GM21529 (cell line): ENCODE measurements around the gene IGSF8.

Experiments
- ATAC-seq: cut with Tn5 transposase; IDR thresholded peaks from one replicate; pipeline ENCODE4 v1.9.1; 2021; ENCODE audit not compliant: unreplicated experiment

Gene IGSF8, protein sequence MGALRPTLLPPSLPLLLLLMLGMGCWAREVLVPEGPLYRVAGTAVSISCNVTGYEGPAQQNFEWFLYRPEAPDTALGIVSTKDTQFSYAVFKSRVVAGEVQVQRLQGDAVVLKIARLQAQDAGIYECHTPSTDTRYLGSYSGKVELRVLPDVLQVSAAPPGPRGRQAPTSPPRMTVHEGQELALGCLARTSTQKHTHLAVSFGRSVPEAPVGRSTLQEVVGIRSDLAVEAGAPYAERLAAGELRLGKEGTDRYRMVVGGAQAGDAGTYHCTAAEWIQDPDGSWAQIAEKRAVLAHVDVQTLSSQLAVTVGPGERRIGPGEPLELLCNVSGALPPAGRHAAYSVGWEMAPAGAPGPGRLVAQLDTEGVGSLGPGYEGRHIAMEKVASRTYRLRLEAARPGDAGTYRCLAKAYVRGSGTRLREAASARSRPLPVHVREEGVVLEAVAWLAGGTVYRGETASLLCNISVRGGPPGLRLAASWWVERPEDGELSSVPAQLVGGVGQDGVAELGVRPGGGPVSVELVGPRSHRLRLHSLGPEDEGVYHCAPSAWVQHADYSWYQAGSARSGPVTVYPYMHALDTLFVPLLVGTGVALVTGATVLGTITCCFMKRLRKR

DNA sequence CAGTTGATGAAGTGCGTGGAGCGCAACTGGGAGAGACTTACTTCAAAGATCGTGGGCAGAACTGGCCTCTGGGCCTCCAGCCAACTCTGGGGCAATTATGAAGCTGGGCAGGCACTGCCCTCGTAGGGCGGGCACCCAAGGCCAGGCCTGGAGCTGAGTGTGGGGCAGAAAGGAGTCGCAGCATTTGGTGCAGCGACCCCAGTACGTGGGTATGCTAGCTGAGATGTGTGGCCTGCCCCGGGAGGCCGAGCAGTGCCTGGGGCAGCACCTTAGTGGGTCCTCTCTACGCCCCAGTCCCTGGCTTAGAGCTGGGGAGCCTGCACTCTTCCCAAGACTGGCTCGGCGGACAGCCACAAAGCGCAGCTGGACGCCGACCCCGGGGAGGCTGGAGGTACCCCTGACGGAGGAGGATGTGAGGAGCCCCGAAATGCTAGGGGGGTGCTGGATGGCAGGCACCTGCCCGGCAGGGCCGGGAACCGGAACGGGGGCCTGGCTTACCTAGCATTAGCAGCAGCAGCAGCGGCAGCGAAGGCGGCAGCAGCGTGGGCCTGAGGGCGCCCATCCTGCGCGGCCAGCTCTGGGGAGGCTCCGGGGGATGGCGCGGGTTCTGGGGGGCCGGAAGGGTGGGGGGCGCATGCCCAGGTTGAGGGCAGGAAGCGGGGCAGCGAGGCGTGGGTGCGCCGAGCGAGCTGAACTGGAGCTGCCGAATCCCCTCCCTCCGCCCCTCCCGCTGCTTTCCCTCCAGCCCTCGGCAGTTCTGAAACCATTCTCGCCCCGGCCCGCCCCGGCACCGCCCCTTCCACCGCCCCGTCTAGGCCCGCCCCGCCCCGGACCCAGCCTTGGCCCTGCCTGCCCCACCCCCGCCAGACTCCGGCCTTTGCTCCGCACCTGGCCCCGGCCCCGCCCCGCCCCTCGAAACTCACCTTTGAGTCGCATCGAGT is at the start of gene IGSF8:
IGSF8 (minus strand) TSS at position 709 of the 941 bp plus-strand sequence; CDS start at position 562, 147 bp downstream.
- peak; percentile 39 for ATAC-seq

DNA sequence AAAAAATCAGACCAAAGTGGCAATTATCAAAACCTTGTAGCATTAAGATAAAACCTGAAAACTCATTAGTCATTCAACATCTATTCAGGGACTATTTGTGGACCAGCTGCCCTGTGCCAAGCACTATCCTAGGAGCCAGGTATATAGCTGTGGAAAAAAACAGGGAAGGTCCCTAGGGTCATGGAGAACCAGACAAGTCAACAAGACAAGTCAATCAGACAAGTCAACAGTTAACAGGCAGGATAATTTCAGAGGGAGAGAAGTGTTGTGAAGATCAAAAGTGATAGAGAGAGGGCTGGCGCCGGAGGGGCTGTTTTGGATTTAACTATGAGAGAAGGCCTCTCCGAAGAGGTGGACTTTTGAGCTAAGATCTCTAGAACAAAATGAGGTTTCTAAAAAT is 49.7 kb upstream of the IGSF8 start:
- no peak for ATAC-seq

DNA sequence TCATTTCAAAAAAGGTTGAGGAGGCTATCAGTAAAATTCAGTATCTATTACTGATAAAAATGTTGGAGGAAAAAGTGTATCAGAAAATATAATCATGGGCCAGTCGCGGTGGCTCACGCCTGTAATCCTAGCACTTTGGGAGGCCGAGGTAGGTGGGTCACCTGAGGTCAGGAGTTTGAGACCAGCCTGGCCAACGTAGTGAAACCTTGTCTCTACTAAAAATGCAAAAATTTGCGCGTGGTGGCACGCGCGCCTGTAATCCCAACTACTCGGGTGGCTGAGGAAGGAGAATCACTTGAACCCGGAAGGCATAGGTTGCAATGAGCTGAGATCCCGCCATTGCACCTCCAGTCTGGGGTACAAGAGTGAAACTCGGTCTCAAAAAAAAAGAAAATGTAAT is 47.7 kb upstream of the IGSF8 start:
- ATAC-seq: no peak

DNA sequence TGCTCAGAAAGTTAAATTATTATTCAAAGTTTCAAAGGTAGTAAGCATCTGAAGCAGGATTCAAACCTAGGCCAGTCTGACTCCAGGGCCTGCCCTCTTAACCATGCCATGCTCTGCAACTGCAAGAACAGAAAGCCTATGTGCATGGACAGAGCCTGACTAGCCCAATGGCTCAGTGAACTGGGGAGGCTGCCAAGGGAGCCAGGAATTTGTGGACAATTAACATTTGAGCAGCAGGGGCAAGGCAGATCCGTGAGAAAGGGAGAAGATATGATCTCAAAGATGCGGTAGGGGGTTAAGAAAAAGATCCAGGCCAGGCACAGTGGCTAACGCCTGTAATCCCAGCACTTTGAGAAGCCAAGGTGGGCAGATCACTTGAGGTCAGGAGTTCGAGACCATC is 46.5 kb upstream of the IGSF8 start:
- ATAC-seq: no peak

DNA sequence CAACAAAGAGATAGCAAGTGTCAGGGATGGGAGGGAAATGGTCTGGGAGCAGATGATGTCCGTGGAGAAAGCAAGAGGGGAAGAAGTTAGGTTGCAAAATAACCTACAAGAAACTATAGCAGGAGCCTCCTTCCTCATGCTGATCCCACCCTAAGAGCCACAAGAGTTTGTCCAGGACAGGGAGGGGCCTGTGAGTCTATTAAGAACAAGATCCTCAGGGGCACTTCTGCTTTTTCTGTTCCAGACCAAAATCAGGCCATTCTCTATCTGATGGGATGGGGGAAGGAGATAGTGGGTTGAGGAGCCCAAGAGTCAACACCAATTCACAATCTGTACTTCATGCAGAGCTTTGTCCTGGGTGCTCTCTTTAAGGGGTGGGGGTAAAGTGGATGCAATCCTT is 45.3 kb upstream of the IGSF8 start:
- no peak for ATAC-seq

DNA sequence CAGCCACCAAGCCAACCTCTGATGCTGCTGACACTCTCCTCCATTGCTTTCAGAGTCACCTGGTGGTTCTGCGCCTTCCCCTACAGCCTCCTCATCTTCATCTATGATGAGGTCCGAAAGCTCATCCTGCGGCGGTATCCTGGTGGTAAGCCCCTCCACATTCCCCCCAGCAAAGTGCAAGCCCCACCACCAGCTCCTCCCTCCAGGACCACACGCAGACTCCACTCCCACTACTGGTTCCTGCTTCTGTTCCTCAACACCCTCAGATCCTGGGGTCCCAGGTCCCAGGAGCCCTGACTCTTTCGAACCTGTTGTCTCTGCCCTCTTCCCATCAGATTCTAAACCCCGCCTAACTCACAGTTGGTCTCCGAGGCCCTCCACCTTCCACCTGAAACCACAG is 41.4 kb upstream of the IGSF8 start:
- ATAC-seq: no peak

DNA sequence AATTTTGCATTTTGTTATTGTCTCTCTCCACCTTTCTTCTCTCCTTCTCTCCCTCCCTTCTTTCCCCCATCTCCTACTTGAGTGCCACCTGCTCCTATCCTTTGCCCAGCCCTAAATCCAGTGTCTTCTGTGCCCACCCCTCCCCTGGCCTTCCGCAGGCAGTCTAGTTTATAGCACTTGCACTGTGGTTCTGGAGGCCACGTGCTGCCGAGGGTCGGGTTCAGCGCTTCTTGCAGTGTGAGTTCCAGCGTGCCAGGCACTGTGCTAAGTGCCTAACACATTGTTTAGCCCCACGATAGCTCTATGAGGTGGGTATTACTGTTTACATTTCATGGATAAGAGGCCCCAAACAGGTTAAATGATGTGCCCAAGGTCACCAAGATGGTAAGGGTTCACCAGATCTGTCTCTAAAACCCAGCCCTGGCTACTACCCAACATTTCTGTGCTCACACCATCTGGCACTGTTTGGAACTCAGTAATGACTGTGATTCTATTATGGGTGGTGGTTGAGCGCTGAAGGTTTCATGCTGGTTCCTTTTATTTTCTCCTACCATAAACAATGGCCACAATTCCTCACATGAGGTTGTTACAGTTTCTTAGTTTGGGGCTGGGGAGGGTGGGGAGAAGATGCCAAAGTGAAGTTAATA is 38.9 kb upstream of the IGSF8 start:
- no peak for ATAC-seq

DNA sequence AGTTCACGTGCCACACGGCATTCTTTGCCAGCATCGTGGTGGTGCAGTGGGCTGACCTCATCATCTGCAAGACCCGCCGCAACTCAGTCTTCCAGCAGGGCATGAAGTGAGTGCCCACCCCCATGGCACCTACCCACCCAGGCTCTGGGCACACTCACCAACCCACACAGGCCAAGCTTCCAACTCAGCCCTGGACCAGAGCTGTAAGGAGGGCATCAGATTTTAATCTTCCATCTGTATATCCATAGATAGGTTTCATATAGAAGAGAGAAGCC is 38.4 kb upstream of the IGSF8 start:
- no peak for ATAC-seq

DNA sequence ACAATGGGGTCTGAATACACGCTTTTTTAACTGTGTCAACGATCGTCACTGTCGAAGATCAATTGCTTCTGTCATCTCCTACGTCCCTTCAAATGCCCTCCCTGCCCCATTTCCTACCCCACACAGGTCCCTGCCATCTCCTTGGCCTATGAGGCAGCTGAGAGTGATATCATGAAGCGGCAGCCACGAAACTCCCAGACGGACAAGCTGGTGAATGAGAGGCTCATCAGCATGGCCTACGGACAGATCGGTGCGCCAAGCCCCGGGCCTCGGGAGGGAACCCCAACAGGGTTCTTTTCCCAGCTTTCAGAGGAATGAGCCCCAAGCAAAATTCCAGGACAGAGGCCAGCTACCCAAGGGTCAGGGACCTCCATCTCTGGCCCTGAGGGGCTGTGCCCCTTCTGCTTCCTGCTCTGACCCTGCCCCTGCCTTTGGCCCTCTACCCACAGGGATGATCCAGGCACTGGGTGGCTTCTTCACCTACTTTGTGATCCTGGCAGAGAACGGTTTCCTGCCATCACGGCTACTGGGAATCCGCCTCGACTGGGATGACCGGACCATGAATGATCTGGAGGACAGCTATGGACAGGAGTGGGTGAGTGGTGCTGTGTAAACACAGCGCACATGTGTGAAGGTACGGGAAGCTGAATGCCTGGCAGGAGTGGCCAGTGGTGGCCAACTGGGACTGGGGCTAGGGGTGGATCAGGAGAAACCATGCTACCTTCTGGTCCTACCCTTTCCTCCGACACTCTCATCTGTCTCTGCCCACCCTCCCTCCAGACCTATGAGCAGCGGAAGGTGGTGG is 37.9 kb upstream of the IGSF8 start:
- ATAC-seq: no peak

DNA sequence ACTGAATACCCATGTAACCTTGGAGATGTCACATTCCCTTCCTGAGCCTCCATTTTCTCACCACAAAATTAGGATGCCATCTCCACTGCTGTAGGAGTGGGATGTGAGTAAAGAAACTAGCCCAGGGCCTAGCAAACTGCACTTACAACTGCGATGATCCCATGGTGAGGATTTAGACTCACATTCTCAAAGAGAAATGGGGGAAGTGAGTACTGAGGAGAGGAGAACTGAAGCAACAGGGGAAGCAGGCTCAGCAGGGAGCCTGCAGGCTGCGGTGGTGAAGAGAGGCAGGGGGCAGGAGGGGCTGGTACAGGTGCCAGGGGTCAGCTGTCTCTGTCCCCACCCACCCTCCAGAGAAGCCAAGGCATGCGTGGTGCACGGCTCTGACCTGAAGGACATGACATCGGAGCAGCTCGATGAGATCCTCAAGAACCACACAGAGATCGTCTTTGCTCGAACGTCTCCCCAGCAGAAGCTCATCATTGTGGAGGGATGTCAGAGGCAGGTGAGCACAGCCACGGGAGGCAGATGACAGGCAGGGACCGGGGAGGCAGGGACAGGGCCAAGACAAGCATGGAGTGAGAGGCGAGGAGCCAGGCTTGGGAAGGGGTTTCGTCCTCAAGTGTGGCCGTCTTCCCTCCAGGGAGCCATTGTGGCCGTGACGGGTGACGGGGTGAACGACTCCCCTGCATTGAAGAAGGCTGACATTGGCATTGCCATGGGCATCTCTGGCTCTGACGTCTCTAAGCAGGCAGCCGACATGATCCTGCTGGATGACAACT is 36.6 kb upstream of the IGSF8 start:
- ATAC-seq: no peak

DNA sequence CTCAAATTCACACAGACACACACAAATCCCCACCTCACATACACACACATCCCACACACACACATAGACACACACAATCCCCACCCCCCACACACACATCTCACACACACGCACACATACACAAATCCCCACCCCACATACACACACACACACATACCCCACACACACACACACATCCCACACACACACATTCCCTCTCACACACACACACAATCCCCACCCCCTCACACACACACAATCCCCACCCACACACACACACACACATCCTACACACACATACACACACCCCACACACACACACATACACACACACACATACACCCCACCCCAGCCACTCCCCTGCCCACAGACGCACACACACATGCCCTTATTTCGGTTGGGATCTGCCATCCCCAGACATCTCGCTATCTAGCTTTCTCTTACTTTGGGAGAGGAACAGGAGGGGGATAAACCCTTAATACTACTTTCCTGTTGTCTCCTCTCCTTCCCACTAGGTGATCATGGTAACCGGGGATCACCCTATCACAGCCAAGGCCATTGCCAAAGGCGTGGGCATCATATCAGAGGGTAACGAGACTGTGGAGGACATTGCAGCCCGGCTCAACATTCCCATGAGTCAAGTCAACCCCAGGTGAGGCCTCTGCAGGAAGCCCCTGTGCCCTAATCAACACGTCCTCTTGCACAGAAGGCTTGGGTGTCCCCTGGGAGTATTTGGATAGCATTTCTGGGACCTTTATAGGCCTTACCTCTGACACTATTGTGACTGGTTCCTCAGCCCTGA is 35.8 kb upstream of the IGSF8 start:
- ATAC-seq: no peak

DNA sequence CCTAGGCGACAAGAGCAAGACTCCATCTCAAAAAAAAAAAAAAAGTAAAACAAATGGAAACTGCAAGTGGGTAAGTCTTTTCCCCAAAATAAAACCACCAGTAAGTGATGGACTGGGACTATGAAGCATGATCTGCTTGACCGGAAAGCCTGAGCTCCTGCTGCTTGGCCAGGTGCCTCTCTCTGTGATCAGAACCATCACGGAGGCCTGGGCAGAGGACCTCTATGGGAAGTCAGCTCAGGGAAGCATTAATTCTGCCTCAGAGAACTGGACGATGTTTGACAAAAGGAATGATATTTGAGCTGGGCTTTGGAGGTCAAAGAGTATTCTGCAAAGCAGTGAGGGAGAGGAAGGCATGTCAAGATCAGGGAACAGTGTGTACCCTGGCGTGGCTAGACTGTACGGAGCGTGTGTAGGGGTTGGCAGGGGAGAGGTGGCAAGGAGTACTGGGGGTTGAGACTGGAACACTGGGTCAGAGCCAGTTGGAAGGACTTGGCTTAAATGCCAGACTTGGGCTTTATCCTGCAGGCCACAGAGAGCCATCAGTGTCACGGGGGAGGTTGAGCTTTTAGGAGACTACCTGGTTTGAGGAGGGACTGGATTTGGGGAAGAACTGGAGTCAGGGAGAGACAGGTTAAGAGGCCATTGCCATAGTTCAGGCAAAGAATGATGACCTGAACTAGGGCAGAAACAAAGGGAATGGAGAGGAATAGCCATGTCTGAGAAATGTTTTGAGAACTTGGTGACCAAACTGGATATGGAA is 33.6 kb upstream of the IGSF8 start:
- no peak for ATAC-seq

DNA sequence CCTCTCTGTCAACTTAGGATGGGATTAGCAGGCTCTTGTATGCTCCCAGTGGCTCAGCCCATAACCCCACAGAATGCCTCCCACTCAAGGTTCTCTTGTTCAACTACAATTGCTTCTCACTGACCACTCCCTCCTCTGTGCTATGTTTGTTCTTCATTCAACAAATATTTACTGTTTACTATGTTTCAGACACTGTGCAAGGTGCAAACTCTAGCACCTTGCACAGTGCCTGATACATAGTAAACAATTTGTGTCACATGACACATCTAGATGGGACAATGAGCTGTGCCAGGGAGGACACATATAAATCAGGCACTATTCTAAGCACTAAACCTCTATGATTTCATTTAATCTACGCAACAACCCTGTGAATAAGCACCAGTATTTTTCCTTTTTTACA is 32.5 kb upstream of the IGSF8 start:
- ATAC-seq: no peak

DNA sequence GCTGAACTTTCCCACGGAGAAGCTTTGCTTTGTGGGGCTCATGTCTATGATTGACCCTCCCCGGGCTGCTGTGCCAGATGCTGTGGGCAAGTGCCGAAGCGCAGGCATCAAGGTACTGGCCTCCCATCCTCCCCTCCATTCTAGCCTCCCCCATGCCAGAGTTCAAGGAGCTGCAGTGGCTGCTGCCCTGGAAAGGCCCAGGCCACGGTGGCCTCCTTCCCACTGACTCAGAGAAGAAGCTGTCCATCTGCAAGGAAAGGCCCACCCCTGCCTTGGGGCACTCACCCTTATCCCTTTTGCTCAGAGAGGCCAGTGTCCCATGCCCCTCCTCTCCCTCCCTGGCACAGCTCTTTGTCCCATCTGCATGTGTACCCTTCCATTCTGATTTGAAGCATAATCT is 32.1 kb upstream of the IGSF8 start:
- no peak for ATAC-seq

DNA sequence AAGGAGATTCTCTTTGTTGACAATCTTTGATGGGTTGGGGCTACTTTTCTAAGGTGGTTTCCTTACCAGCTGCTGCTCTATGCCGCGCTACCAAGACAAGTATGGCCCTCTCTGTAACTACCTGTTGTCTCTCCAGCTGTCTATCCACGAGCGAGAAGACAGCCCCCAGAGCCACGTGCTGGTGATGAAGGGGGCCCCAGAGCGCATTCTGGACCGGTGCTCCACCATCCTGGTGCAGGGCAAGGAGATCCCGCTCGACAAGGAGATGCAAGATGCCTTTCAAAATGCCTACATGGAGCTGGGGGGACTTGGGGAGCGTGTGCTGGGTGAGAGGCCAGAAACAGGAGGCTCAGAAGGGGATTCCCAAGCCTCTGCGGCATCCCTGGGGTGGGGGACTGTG is 31.5 kb upstream of the IGSF8 start:
- ATAC-seq: no peak

DNA sequence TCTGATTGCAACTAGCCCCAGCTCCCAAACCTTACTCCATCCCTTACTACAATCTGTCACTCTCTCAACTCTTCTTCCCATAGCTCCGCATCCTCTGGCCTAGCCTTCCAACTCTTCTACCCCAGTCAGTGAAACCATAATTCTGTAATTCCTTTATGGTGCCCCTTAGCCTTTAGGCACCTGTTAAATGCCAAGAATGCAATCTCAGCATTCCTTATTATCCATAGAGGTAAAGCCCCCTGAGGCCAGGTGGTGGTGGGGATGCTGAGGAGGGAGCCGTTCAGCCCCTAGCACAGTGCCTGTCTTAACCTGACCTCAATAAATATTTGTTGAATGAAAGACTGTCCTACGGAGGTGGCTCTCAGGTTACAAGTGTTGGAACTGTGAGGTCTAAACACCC is 31.1 kb upstream of the IGSF8 start:
- ATAC-seq: no peak

DNA sequence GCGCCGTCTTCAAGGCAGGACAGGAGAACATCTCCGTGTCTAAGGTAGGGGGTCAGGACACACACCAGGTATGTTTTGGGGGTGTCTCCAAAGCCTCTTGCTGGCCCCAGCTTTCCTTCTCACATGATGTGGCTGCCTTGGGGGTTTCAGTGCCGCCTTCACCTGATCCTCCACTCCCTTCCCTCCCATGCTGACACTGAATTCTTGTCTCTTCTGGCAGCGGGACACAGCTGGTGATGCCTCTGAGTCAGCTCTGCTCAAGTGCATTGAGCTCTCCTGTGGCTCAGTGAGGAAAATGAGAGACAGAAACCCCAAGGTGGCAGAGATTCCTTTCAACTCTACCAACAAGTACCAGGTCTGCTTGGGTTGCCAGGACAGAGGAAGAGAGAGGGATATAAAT is 30.6 kb upstream of the IGSF8 start:
- no peak for ATAC-seq

DNA sequence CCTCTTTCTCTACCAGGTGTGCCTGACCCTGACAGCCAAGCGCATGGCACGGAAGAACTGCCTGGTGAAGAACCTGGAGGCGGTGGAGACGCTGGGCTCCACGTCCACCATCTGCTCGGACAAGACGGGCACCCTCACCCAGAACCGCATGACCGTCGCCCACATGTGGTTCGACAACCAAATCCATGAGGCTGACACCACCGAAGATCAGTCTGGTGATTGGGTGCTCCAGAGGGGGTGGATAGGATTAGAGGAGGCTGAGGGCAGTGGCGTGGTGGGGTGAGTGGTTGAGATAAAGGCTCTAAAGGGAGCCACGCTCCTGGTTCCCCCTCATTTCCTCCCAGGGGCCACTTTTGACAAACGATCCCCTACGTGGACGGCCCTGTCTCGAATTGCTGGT is 30.2 kb upstream of the IGSF8 start:
- no peak for ATAC-seq
